ENCODE results near the gene EFNA2. TPM values are rescaled to one million over a fixed set of nuclear protein-coding genes. Genes with fewer than 3 reads are reported as not detected.
A peak's percentile ranks its signal among the peaks of the same experiment; 100 is the strongest.
"Not testable (repeated sequence)": the region's sequence is repeated elsewhere in the genome, so short reads cannot be mapped to it uniquely, and the experiment has no call there.

Gene EFNA2
- total RNA-seq (2014; rRNA removed; shearing (Covaris generic)), result 1.0 and 3.3 TPM in 2 replicates

- no peak for DNase-seq (ENCODE audit: low spot score)
These were observed at the start of gene EFNA2 for GRCh38 chr19:1285737-1286360. TSS of gene EFNA2 (plus strand) at chr19:1285873. CDS start at chr19:1286169, 296 bp downstream.

GRCh38 chr19:1236576-1236975, 49.1 kb upstream of the EFNA2 start:
- DNase-seq (ENCODE audit: low spot score), result no peak

- no peak for DNase-seq (ENCODE audit: low spot score)
These were observed 48.5 kb upstream of the EFNA2 start for GRCh38 chr19:1237027-1237659.

- DNase-seq (ENCODE audit: low spot score), result no peak
These were observed 47.8 kb upstream of the EFNA2 start, which contains the start of gene CBARP for GRCh38 chr19:1237754-1238368. TSS of gene CBARP (minus strand) at chr19:1238005. CDS start at chr19:1236100, 1,905 bp downstream.

- DNase-seq (ENCODE audit: low spot score), result no peak
These were observed 47.0 kb upstream of the EFNA2 start for GRCh38 chr19:1238369-1239303.

GRCh38 chr19:1239420-1239795, 46.3 kb upstream of the EFNA2 start:
- no peak for DNase-seq (ENCODE audit: low spot score)

GRCh38 chr19:1239796-1240737, 45.6 kb upstream of the EFNA2 start:
- peak; percentile 81 for DNase-seq (ENCODE audit: low spot score)

- no peak for DNase-seq (ENCODE audit: low spot score)
These were observed 44.7 kb upstream of the EFNA2 start for GRCh38 chr19:1240925-1241324.

GRCh38 chr19:1241417-1242095, 44.1 kb upstream of the EFNA2 start, which contains the start of gene ATP5F1D:
TSS of gene ATP5F1D (plus strand) at chr19:1241751. CDS start at chr19:1241851, 100 bp downstream.
- DNase-seq (ENCODE audit: low spot score), result peak; percentile 95

GRCh38 chr19:1243768-1244692, 41.6 kb upstream of the EFNA2 start:
- peak; percentile 76 for DNase-seq (ENCODE audit: low spot score)

- no peak for DNase-seq (ENCODE audit: low spot score)
These were observed 40.8 kb upstream of the EFNA2 start for GRCh38 chr19:1244693-1245451.

- DNase-seq (ENCODE audit: low spot score), result no peak
These were observed 40.0 kb upstream of the EFNA2 start for GRCh38 chr19:1245494-1246264.

GRCh38 chr19:1246265-1247087, 39.2 kb upstream of the EFNA2 start:
- DNase-seq (ENCODE audit: low spot score), result not testable (repeated sequence)

- no peak for DNase-seq (ENCODE audit: low spot score)
These were observed 37.9 kb upstream of the EFNA2 start for GRCh38 chr19:1247748-1248138.

GRCh38 chr19:1248139-1248785, 37.4 kb upstream of the EFNA2 start, which contains the start of gene MIDN:
TSS of gene MIDN (plus strand) at chr19:1248583. CDS start at chr19:1250297, 1,714 bp downstream.
- peak; percentile 51 for DNase-seq (ENCODE audit: low spot score)

- DNase-seq (ENCODE audit: low spot score), result peak; percentile 77
These were observed 36.8 kb upstream of the EFNA2 start for GRCh38 chr19:1248786-1249297.
